Measurements from ENCODE around the gene GSPT2. TPM values are rescaled to one million over a fixed set of nuclear protein-coding genes. Genes with fewer than 3 reads are reported as not detected.

The GSPT2 gene
- total RNA-seq, 1 donor: 7.2 TPM

- Histone ChIP-seq H2AFZ (ENCODE audit: low read length) (no peak overlapping the region), H3K4me3 (ENCODE audit: insufficient read depth, low read length) (no peak overlapping the region), H3K27me3 (ENCODE audit: insufficient read depth, low read length) (peaks cover 8% of the 10 kb centered on the region), H4K20me1 (ENCODE audit: insufficient read depth, low read length) (no peaks in the 10 kb centered on the region), H3K4me1 (ENCODE audit: insufficient read depth, low read length) (no peaks in the 10 kb centered on the region), H3K36me3 (ENCODE audit: insufficient read depth, low read length) (no peaks in the 10 kb centered on the region), H3K79me2 (ENCODE audit: insufficient read depth, low read length) (no peaks in the 10 kb centered on the region), H3K27ac (ENCODE audit: low read depth, low read length) (no peak overlapping the region), H3K4me2 (ENCODE audit: insufficient read depth, low read length) (no peak overlapping the region), H3K9me3 (ENCODE audit: low read depth, low read length) (no peaks in the 10 kb centered on the region)
- no peak for TF ChIP-seq CTCF (IDR thresholded peaks at IDR 0.05; ENCODE audit: extremely low read depth, low read depth, low read length)
- no peak for DNase-seq (ENCODE audit: insufficient read length, low spot score, missing footprints)
Observed at GRCh38 chrX:51759055-51759839, 16.0 kb downstream of the GSPT2 start.

GRCh38 chrX:51760657-51761056 is 17.4 kb downstream of the GSPT2 start:
- H3K4me2 ChIP-seq (ENCODE audit: insufficient read depth, low read length): no peak overlapping the region
- H3K36me3 ChIP-seq (ENCODE audit: insufficient read depth, low read length): no peaks in the 10 kb centered on the region
- no peaks in the 10 kb centered on the region for H3K9me3 ChIP-seq (ENCODE audit: low read depth, low read length)
- H2AFZ ChIP-seq (ENCODE audit: low read length): no peak overlapping the region
- no peak for TF ChIP-seq CTCF (IDR thresholded peaks at IDR 0.05; ENCODE audit: extremely low read depth, low read depth, low read length)
- H3K4me3 ChIP-seq (ENCODE audit: insufficient read depth, low read length): no peak overlapping the region
- no peak overlapping the region for H3K27ac ChIP-seq (ENCODE audit: low read depth, low read length)
- no peaks in the 10 kb centered on the region for H3K79me2 ChIP-seq (ENCODE audit: insufficient read depth, low read length)
- no peaks in the 10 kb centered on the region for H4K20me1 ChIP-seq (ENCODE audit: insufficient read depth, low read length)
- DNase-seq (ENCODE audit: insufficient read length, low spot score, missing footprints): no peak
- no peaks in the 10 kb centered on the region for H3K4me1 ChIP-seq (ENCODE audit: insufficient read depth, low read length)
- H3K27me3 ChIP-seq (ENCODE audit: insufficient read depth, low read length): peaks cover 5% of the 10 kb centered on the region

- Histone ChIP-seq H3K4me1 (ENCODE audit: insufficient read depth, low read length) (no peaks in the 10 kb centered on the region), H4K20me1 (ENCODE audit: insufficient read depth, low read length) (no peaks in the 10 kb centered on the region), H3K9me3 (ENCODE audit: low read depth, low read length) (no peaks in the 10 kb centered on the region), H3K79me2 (ENCODE audit: insufficient read depth, low read length) (no peaks in the 10 kb centered on the region), H3K36me3 (ENCODE audit: insufficient read depth, low read length) (no peaks in the 10 kb centered on the region), H3K27me3 (ENCODE audit: insufficient read depth, low read length) (no peaks in the 10 kb centered on the region), H3K4me2 (ENCODE audit: insufficient read depth, low read length) (no peak overlapping the region), H2AFZ (ENCODE audit: low read length) (no peak overlapping the region), H3K4me3 (ENCODE audit: insufficient read depth, low read length) (no peak overlapping the region), H3K27ac (ENCODE audit: low read depth, low read length) (no peak overlapping the region)
- TF ChIP-seq CTCF (IDR thresholded peaks at IDR 0.05; ENCODE audit: extremely low read depth, low read depth, low read length): no peak
- no peak for DNase-seq (ENCODE audit: insufficient read length, low spot score, missing footprints)
Observed at GRCh38 chrX:51766546-51766945, 23.3 kb downstream of the GSPT2 start.

GRCh38 chrX:51776851-51777250 is 33.6 kb downstream of the GSPT2 start:
- H3K4me3 ChIP-seq (ENCODE audit: insufficient read depth, low read length): no peak overlapping the region
- no peak overlapping the region for H3K27ac ChIP-seq (ENCODE audit: low read depth, low read length)
- H3K4me1 ChIP-seq (ENCODE audit: insufficient read depth, low read length): no peaks in the 10 kb centered on the region
- no peak overlapping the region for H2AFZ ChIP-seq (ENCODE audit: low read length)
- H3K4me2 ChIP-seq (ENCODE audit: insufficient read depth, low read length): no peak overlapping the region
- H3K36me3 ChIP-seq (ENCODE audit: insufficient read depth, low read length): no peaks in the 10 kb centered on the region
- no peaks in the 10 kb centered on the region for H4K20me1 ChIP-seq (ENCODE audit: insufficient read depth, low read length)
- TF ChIP-seq CTCF (IDR thresholded peaks at IDR 0.05; ENCODE audit: extremely low read depth, low read depth, low read length): no peak
- H3K79me2 ChIP-seq (ENCODE audit: insufficient read depth, low read length): no peaks in the 10 kb centered on the region
- H3K27me3 ChIP-seq (ENCODE audit: insufficient read depth, low read length): peaks cover 11% of the 10 kb centered on the region
- DNase-seq (ENCODE audit: insufficient read length, low spot score, missing footprints): no peak
- H3K9me3 ChIP-seq (ENCODE audit: low read depth, low read length): no peaks in the 10 kb centered on the region

Data from osteoblast (primary cell).